Measurements from ENCODE around the gene BHMT. TPM values are rescaled to one million over a fixed set of nuclear protein-coding genes. Genes with fewer than 3 reads are reported as not detected.
"Not testable (repeated sequence)": the region's sequence is repeated elsewhere in the genome, so short reads cannot be mapped to it uniquely, and the experiment has no call there.

BHMT gene
- total RNA-seq, 1 donor from 2014 or later, result not detected

DNA sequence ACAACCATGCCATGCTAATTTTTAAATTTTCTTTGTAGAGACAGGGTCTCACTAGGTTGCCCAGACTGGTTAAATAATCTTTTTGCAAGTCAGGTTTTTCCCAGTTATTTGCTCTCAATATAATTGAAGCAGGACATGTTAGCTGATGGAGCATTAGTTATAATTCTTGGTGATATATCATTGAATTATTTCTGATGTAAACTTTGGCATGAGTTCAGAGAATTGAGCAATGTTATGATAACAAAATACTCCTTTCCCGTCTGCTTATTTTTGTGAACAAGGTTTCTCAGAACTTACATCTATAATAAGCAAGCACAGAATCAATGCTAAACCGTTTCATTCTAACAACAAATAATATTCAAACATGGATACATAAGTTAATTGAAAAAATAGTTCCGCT is 37.8 kb downstream of the BHMT start:
- ChIA-PET CTCF (no interaction called here), POLR2A (no interaction called here)
- Mint-ChIP-seq H3K27me3 (peaks cover 12% of the 10 kb centered on the region), H3K36me3 (ENCODE audit: low read depth) (no peaks in the 10 kb centered on the region), H3K4me1 (no peaks in the 10 kb centered on the region), H3K9me3 (no peaks in the 10 kb centered on the region), H3K27ac (no peak overlapping the region), H3K4me3 (no peak overlapping the region)
- DNase-seq (no peak), ATAC-seq (ENCODE audit: low read depth) (no peak)
- TF ChIP-seq CTCF (IDR thresholded peaks at IDR 0.05), result no peak
- intact Hi-C loops (cut with micrococcal nuclease), result no loop called here

DNA sequence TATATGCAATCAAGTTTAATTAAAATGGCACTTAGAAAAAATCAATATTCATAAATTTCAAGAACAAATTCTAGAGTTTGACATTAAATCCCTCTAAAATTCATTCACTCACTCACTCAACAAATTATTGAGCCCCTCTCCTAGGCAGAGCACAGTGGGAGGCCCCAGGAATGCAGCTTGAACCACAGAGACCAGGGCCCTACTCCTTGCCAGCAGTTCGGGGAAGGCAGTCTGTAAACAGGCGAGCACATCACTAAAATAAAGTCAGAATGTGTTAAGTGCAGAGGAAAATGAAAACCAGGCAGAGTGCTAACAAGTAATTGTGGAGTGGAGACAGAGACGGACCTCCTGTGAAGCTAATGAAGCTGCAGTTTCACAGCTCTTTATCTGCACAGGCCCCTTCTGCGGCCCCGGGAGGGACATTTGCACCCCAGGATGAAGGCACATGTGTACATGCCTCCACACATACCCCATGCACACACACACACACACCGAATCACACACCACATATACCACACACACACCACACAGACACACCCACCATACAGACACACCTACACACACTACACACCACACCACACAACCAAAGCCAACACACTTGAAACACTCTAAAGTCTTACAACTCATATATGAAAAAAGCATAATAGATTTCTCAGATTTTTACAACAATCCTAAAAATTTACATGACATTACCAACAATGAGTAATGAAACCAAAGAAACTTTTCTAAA is 40.5 kb downstream of the BHMT start:
- TF ChIP-seq CTCF (IDR thresholded peaks at IDR 0.05), result no peak
- Mint-ChIP-seq H3K27me3 (peaks cover 14% of the 10 kb centered on the region), H3K4me3 (no peak overlapping the region), H3K27ac (no peak overlapping the region), H3K4me1 (no peaks in the 10 kb centered on the region), H3K9me3 (no peaks in the 10 kb centered on the region), H3K36me3 (ENCODE audit: low read depth) (no peaks in the 10 kb centered on the region)
- intact Hi-C loops (cut with micrococcal nuclease), result no loop called here
- ATAC-seq (ENCODE audit: low read depth) (no peak), DNase-seq (no peak)
- ChIA-PET POLR2A (interaction anchor here (0.6 kb wide), 1 partner anchor 8 kb away, joined by 8 read pairs; no protein-coding TSS in a partner anchor), CTCF (no interaction called here)

GRCh38 chr5:79157305-79157704 is 45.7 kb downstream of the BHMT start:
- intact Hi-C loops (cut with micrococcal nuclease), result no loop called here
- Mint-ChIP-seq H3K36me3 (ENCODE audit: low read depth) (no peaks in the 10 kb centered on the region), H3K27ac (no peak overlapping the region), H3K4me1 (no peaks in the 10 kb centered on the region), H3K4me3 (no peak overlapping the region), H3K9me3 (no peaks in the 10 kb centered on the region), H3K27me3 (peaks cover 20% of the 10 kb centered on the region)
- ATAC-seq (ENCODE audit: low read depth) (no peak), DNase-seq (no peak)
- ChIA-PET CTCF (no interaction called here), POLR2A (no interaction called here)
- TF ChIP-seq CTCF (IDR thresholded peaks at IDR 0.05), result no peak

DNA sequence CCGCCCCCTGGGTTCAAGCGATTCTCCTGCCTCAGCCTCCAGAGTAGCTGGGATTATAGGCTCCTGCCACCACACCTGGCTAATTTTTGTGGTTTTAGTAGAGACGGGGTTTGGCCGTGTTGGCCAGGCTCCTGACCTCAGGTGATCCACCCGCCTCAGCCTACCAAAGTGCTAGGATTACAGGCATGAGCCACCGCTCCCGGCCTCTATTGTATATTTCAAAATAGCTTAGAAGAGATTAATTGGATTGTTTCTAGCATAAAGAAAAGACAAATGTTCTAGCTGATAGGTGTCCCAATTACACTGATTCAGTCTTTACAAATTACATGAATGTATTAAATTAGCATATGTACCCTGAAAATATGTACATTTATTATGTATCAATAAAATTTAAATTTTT is 50.0 kb downstream of the BHMT start:
- POLR2A ChIA-PET, H3K9me3 Mint-ChIP-seq: not testable (repeated sequence)

GRCh38 chr5:79168031-79168430 is 56.4 kb downstream of the BHMT start:
- H3K36me3 Mint-ChIP-seq (ENCODE audit: low read depth), result no peaks in the 10 kb centered on the region
- H3K4me3 Mint-ChIP-seq, result no peak overlapping the region
- TF ChIP-seq CTCF (IDR thresholded peaks at IDR 0.05), result no peak
- DNase-seq (no peak), ATAC-seq (ENCODE audit: low read depth) (no peak)
- intact Hi-C loops (cut with micrococcal nuclease), result no loop called here
- POLR2A ChIA-PET, result no interaction called here
- no peaks in the 10 kb centered on the region for H3K27me3 Mint-ChIP-seq
- H3K9me3 Mint-ChIP-seq, result no peaks in the 10 kb centered on the region
- H3K4me1 Mint-ChIP-seq, result no peaks in the 10 kb centered on the region
- H3K27ac Mint-ChIP-seq, result no peak overlapping the region
- CTCF ChIA-PET, result no interaction called here

More for the DNA sequence above, 50.0 kb downstream of the BHMT start:
- DNase-seq; H3K4me3 Mint-ChIP-seq; H3K36me3 Mint-ChIP-seq (ENCODE audit: low read depth); H3K27ac Mint-ChIP-seq; H3K27me3 Mint-ChIP-seq; CTCF ChIA-PET; H3K4me1 Mint-ChIP-seq; intact Hi-C loops (cut with micrococcal nuclease); ATAC-seq (ENCODE audit: low read depth): not testable (repeated sequence)

- TF ChIP-seq CTCF (IDR thresholded peaks at IDR 0.05), result no peak
- DNase-seq, result no peak
- Mint-ChIP-seq H3K4me1 (no peaks in the 10 kb centered on the region), H3K27ac (no peak overlapping the region), H3K27me3 (no peaks in the 10 kb centered on the region), H3K36me3 (ENCODE audit: low read depth) (no peaks in the 10 kb centered on the region), H3K9me3 (no peaks in the 10 kb centered on the region), H3K4me3 (no peak overlapping the region)
- no peak for ATAC-seq (ENCODE audit: low read depth)
- POLR2A ChIA-PET, result no interaction called here
- CTCF ChIA-PET, result no interaction called here
- intact Hi-C loops (cut with micrococcal nuclease), result no loop called here
These were observed 59.1 kb downstream of the BHMT start for GRCh38 chr5:79170661-79171060.

All from activated B cell treated with CpG ODN at 0.5 μM for 24 hours (primary cell).